Adipocyte (in vitro differentiated cells): ENCODE results near the gene ANKMY1.
A peak's percentile ranks its signal among the peaks of the same experiment; 100 is the strongest.

Experiments
- DNase-seq: peaks from one replicate; pipeline ENCODE4 v3.0.0-alpha.2; 2015; ENCODE audit warnings: low read depth
- H3K27me3 ChIP-seq: replicated peaks from 2 replicates; pipeline ENCODE4 v1.7.0; 2013; ENCODE audit warnings: mild to moderate bottlenecking, low read length, moderate library complexity; ENCODE audit not compliant: control insufficient read depth, insufficient read depth
- H3K36me3 ChIP-seq: 2 replicates; pipeline ENCODE4 v1.7.0; 2013; ENCODE audit warnings: low read length, mild to moderate bottlenecking, moderate library complexity; ENCODE audit not compliant: control insufficient read depth, insufficient read depth, severe bottlenecking
- H3K4me1 ChIP-seq: 2 replicates; pipeline ENCODE4 v1.7.0; 2013; ENCODE audit warnings: mild to moderate bottlenecking, low read length, moderate library complexity; ENCODE audit not compliant: control insufficient read depth, insufficient read depth
- H3K4me3 ChIP-seq: 2 replicates; pipeline ENCODE4 v1.7.0; 2013; ENCODE audit warnings: mild to moderate bottlenecking, low read length, moderate library complexity
- H3K9ac ChIP-seq: 2 replicates; pipeline ENCODE4 v1.7.0; 2013; ENCODE audit warnings: mild to moderate bottlenecking, low read length, moderate library complexity
- H3K9me3 ChIP-seq: 2 replicates; pipeline ENCODE4 v1.7.0; 2013; ENCODE audit warnings: mild to moderate bottlenecking, low read length, moderate library complexity; ENCODE audit not compliant: control insufficient read depth

The ANKMY1 gene

DNA sequence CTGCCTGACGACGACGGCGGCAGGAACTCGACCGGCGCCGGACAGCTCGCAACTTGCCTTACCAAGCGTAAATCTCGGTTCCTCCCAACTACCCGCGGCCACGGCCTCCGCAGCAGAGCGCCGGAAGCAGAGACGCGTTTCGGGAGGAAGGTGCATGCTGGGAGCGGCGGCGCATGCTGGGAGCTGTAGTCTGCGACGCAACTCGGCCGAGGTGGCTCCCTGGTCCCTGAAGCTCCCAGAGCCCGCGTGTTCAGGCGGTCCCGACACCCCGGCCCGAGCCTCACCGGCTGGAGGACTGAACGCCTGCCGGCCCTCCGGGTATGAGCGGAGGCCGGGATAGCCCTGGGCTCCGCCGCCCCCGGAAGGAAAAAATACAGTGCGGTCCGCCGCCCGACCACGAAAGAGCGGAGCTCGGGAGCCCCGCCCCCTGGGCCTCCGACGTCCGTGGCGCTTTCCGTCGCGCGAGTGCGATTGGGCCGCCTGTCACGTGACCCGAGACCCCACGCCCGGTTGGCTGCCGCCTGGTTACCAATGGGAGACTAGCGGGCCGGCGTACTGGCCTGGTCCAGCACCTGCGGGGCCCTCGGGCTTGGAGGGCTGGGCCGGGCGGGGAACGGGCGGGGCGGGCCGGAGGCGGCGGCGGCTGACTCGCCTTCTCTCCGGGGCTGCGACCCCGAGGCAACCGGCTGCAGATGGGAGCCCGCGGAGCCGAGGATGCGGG lies 28.6 kb upstream of the ANKMY1 start, which contains the start of gene CAPN10:
CAPN10 (plus strand) TSS at position 537 of the 721 bp plus-strand sequence; CDS start at position 715, 178 bp downstream.
- Histone ChIP-seq H3K4me3 (peak within 1 kb of the TSS; percentile 90), H3K4me1 (peaks cover 29% of the 10 kb centered on the region), H3K36me3 (peaks cover 13% of the 10 kb centered on the region), H3K27me3 (no peaks in the 10 kb centered on the region), H3K9me3 (no peaks in the 10 kb centered on the region), H3K9ac (peak within 1 kb of the TSS; percentile 94)
- peak; percentile 99 for DNase-seq

DNA sequence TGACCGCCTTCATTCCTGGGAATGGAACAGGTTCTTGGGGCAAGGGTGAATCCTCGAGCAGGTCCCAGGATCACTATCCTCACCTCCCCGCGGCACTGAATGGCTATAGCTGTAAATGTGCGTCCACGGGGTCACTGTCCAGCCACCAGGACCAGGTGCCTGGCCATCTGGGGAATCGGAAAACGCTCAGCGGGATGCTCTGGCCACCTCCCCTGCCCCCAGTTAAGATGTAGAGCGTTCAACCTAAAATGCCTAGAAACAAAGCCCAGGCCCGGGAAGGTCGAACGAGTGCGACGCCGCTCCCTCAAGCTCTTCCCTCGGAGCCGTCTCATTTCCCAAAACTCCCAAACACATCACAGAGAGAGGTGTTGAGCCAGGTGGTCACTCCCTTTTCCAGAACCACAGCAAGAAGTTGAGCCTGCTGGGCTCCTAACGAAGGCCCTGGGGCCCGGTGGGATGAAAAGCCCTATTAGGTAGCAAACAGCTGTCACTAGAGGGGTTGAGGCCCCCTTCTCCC lies 28.0 kb upstream of the ANKMY1 start:
- H3K4me1 ChIP-seq: peaks cover 29% of the 10 kb centered on the region
- DNase-seq: no peak

GRCh38 chr2:240585101-240585500 lies 27.3 kb upstream of the ANKMY1 start:
- Histone ChIP-seq H3K4me3 (peak overlapping the region; percentile 90), H3K36me3 (peaks cover 6% of the 10 kb centered on the region), H3K4me1 (peaks cover 36% of the 10 kb centered on the region), H3K9ac (peak overlapping the region; percentile 94), H3K9me3 (no peaks in the 10 kb centered on the region), H3K27me3 (no peaks in the 10 kb centered on the region)
- no peak for DNase-seq

More for the DNA sequence above, 28.0 kb upstream of the ANKMY1 start:
- Histone ChIP-seq H3K4me3 (peak overlapping the region; percentile 90), H3K27me3 (no peaks in the 10 kb centered on the region), H3K9ac (peak overlapping the region; percentile 94), H3K9me3 (no peaks in the 10 kb centered on the region), H3K36me3 (peaks cover 9% of the 10 kb centered on the region)

DNA sequence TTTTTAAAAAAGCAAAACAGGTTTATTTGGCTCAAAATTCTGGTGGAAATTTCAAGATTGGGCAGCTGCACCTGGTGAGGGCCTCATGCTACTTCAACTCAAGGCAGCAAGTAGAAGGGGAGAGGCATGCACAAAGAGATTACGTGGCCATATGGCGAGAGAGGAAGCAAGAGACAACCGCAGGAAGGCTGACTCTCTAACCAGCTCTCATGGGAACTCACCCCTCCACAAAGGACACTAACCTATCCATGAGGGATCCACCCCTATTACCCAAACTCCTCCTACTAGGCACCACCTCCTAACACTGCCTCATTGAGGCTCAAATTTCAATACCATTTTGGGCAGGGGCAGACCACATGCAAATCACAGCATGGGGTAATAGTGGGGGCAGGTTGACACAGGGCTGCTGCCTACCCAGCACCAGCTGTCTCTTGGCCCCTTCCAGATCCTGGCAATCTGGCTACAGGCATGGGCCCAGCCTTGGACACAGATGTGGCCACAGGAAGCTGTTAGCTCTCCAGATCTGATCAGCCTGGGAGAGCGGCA lies 26.8 kb upstream of the ANKMY1 start:
- Histone ChIP-seq H3K27me3 (no peaks in the 10 kb centered on the region), H3K9me3 (no peaks in the 10 kb centered on the region), H3K4me3 (peak overlapping the region; percentile 90), H3K36me3 (peaks cover 3% of the 10 kb centered on the region), H3K9ac (no peak overlapping the region), H3K4me1 (peaks cover 41% of the 10 kb centered on the region)
- DNase-seq: no peak

- Histone ChIP-seq H3K4me1 (peaks cover 49% of the 10 kb centered on the region), H3K27me3 (no peaks in the 10 kb centered on the region), H3K4me3 (no peak overlapping the region), H3K36me3 (peaks cover 4% of the 10 kb centered on the region), H3K9me3 (no peaks in the 10 kb centered on the region), H3K9ac (no peak overlapping the region)
- no peak for DNase-seq
Measured at GRCh38 chr2:240583774-240584173, 26.0 kb upstream of the ANKMY1 start.

DNA sequence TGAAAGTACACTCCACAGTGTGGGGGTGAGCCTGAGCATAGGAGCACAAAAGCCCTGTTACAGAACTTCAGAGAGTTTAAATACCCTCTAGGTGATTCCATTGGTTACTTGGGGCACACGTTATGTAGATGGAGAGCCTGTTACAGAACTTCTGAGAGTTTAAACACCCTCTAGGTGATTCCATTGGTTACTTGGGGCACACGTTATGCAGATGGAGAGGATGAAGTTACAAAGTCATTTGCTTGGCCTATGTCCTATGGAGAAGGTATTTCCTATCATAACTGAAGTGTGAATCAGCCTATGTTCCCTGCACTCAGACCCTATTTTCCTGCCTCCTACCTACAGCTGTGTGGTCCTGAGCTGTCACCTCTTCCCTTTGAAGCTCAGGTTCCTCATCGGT lies 25.0 kb upstream of the ANKMY1 start:
- Histone ChIP-seq H3K27me3 (no peaks in the 10 kb centered on the region), H3K4me3 (no peak overlapping the region), H3K4me1 (peaks cover 51% of the 10 kb centered on the region), H3K9ac (no peak overlapping the region), H3K36me3 (peaks cover 13% of the 10 kb centered on the region), H3K9me3 (no peaks in the 10 kb centered on the region)
- no peak for DNase-seq

DNA sequence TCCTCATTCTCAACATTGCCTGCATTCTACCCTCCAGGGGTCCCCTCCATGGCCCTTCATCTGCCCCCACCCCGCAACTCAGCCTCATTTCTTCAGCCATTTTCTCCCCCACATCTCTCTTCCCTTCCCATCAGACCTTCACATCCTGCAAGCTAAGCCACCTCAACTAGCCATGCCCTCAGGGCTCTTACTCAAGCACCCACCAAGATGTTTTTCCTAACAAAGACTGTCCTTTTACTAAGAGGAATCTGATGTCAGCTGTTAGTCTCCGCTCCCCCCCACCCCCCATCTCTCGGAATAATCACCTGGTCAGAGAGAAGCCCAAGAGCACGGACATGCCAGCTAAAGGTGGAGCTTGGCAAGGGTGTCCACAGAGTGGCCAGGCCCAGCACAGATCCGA lies 24.0 kb upstream of the ANKMY1 start:
- H3K36me3 ChIP-seq: peaks cover 23% of the 10 kb centered on the region
- no peaks in the 10 kb centered on the region for H3K9me3 ChIP-seq
- H3K9ac ChIP-seq: no peak overlapping the region
- no peak for DNase-seq
- no peak overlapping the region for H3K4me3 ChIP-seq
- H3K27me3 ChIP-seq: no peaks in the 10 kb centered on the region
- peaks cover 45% of the 10 kb centered on the region for H3K4me1 ChIP-seq

GRCh38 chr2:240579771-240580614 lies 22.2 kb upstream of the ANKMY1 start:
- Histone ChIP-seq H3K4me1 (peaks cover 37% of the 10 kb centered on the region), H3K27me3 (no peaks in the 10 kb centered on the region), H3K9ac (peak overlapping the region; percentile 75), H3K4me3 (peak overlapping the region; percentile 65), H3K36me3 (peaks cover 33% of the 10 kb centered on the region), H3K9me3 (no peaks in the 10 kb centered on the region)
- no peak for DNase-seq

- Histone ChIP-seq H3K36me3 (peaks cover 39% of the 10 kb centered on the region), H3K4me3 (no peak overlapping the region), H3K4me1 (peaks cover 31% of the 10 kb centered on the region), H3K9me3 (no peaks in the 10 kb centered on the region), H3K9ac (peak overlapping the region; percentile 75), H3K27me3 (no peaks in the 10 kb centered on the region)
- DNase-seq: no peak
Measured at GRCh38 chr2:240579071-240579762, 21.4 kb upstream of the ANKMY1 start.

- Histone ChIP-seq H3K9me3 (no peaks in the 10 kb centered on the region), H3K4me1 (peaks cover 31% of the 10 kb centered on the region), H3K27me3 (no peaks in the 10 kb centered on the region), H3K36me3 (peaks cover 39% of the 10 kb centered on the region), H3K9ac (peak overlapping the region; percentile 46), H3K4me3 (no peak overlapping the region)
- no peak for DNase-seq
Measured at GRCh38 chr2:240578488-240578887, 20.7 kb upstream of the ANKMY1 start.
